PC-9 (cell line): ENCODE results near the gene CAPS2.

Experiments used
- CTCF ChIP-seq: fragments of 200-600 bp; sonication (generic); conservative IDR thresholded peaks from 2 replicates; pipeline ENCODE4 v1.6.1; 2017; ENCODE audit warnings: mixed run types, antibody characterized with exemption, mild to moderate bottlenecking, moderate library complexity
- EZH2 ChIP-seq: fragments of 200-600 bp; sonication (generic); IDR thresholded peaks from 2 replicates; pipeline ENCODE4 v1.8.0; 2017; ENCODE audit warnings: antibody characterized with exemption, low read depth

GRCh38 chr12:75323663-75324062 lies 6.5 kb downstream of the CAPS2 start:
- TF ChIP-seq CTCF = no peak
- no peak for TF ChIP-seq EZH2
